ENCODE measurements around the gene PLEKHG7.
"Not testable (repeated sequence)": the region's sequence is repeated elsewhere in the genome, so short reads cannot be mapped to it uniquely, and the experiment has no call there.

The PLEKHG7 gene

DNA sequence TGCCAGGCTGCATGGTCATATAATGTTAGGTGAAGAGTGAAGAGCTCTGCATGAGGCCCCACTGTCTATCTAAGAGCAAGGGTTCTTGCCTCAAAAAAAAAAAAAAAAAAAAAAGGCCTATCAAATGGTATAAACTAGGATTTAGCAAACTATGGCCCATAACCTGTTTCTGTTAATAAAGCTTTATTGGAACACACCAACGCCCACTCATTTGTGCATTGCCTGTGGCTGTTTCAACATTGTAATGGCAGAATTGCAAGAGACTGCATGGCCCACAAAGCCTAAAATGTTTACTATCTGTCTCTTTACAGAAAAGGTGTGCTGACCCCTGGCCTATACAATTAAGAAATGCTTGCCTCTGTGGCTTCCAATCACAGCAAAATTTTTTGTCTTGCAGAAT, 12.8 kb downstream of the PLEKHG7 start:
- DNase-seq: no peak

DNA sequence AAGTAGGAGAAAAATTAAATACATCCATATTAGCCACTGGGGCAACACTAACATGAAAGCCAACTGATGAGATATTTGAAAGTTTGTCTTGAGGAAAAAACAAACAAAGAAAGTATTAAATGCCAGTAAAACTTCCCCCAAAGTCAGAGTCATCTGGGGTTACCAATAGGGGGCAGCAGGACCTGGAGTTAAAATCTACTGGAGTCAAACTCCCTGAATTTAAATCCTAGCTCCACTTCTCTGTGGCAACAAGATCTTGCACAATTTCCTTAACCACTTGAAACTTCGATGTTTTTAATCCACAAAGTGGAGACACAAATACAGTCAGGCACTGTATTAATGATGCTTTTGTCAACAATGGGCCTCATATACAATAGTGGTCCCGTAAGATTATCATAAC, 14.4 kb downstream of the PLEKHG7 start:
- DNase-seq: no peak

DNA sequence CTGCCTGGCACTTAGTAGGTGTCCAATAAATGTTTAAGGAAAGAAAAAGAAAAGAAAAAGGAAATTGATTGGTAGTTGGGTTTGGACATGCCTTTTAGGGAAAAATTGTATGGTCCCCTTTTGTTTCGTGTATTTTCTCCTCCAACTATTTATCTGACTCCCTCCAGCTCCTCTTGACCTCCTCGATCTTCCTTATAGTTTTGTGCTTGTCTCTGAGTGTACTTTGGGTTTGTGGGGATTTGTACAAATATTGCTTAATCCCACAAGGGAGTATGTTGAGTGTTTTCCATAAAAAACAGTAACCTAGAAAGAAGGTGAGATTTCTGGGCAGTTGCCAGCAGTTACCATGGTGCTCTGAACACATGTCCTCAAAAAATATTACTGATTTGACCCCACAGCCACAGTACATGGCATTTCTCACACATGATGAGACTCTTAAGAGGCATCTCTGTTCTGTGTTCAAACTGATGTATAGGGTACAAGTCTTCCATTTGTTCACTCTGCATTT, 15.7 kb downstream of the PLEKHG7 start:
- DNase-seq: no peak

DNA sequence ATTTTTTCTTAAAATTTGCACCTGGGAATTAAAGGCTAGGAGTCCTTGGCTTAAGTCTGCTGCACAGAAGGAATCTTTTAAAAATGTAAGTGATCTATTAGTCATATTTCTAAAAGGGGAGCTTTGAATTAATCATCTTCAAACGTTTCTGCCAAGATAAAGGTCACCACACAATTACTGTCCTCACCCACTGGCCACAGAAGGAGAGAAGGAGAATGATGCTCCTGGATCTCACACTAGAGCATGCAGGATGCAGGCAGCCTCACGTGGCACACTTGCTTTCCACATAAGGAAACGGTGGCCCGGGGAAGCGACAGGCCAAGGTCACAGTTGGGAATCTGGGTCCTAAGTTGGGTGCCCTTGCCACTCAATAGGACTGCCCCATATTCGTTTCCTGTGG, 16.9 kb downstream of the PLEKHG7 start:
- no peak for DNase-seq

DNA sequence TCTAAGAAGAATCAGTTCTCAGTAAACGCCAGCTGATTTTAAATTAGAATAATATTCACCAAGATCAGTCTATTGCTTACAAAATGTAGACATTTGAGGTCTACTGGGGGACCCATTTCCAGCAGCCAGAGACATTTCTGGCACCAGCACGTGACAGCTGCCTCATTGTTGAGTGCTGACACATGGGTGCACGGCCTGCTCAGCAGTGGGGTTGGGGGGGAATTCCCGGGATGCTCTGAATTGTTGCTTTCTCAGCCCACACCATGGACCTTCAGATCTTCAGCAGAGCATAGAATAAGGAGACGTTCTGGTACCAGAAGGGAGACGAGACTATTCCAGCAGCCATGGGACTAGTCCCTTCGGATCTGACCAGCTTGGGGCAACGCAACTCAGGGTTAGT, 18.3 kb downstream of the PLEKHG7 start:
- DNase-seq: no peak

DNA sequence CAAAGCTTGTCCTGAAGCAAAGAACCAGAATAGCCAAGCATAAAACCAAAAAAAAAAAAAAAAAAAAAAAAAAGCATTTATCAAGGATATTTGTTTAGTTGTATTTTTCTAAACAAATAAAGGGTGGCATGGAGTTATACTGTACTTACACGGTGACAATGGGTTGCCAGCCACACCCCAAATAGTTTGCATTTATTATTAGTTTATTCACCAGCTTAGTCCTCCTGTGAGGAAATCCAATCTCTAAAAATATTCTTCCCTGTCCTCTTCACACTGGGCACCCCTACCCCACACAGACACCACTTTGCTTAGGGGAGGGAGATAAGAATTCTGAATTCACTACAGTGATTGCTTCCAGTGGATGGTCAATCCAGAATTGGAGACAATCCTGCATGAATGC, 18.9 kb downstream of the PLEKHG7 start:
- DNase-seq: no peak

DNA sequence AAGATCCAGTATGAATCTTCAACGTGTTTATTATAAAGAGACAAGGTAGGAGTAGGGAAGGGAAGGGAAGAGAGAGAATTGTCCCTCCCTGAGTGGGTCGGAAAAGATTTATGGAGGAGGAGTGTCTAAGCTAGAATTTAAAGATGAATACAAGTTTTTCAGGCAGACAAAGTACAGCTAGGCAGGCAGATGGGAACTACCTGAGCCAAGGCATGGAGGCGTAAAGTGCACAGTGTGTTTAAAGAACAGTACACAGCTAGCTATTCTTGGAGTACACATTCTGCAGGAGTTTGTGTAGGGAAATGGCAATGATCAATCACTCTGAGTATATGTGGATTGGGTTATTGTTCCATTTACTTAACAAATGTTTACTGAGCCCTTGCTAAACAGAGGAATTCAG, 20.1 kb downstream of the PLEKHG7 start:
- DNase-seq: no peak

DNA sequence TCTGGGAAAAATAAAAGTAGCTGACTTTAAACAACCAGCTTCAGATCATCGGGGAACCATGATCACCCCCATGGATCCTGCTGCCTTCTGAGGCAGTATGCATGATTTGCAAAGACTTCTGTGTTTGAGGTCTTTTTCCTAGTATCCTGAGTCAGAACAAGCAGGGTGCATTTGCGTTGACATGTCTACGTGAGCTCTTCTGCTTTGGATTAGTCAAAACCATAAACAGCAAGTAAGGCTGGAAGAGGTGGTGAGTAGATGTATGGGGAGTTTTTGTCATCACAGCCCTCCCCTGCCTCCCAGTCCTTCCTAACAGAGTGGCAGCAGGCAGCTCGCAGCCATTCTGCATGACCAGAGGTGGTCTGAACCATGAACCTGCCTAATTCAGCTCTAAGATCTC, 24.1 kb downstream of the PLEKHG7 start:
- no peak for DNase-seq

DNA sequence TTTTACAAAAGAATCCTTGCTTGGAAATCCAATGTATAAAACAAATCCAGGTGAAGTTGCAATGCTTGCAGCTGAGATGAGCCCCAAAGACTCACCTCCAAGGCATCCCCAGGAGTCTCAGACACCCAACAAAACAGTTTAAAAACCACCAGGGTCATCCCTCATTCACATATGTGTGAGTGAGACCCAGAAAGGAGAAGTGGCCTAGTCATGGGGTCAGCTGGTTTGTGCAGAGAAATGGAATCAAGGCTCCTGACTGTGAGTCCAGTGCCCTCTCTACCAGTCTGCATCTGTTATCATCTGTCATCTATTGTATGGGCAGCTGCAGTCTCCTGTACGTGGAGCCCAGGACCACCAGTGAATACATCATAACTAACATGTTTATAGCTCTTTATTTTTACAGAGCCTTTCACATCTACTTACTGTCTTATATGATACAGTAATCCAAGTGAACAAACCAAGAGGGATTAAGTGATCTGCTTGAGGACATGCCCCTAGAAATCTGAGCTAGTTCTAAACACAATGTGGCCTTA, 27.1 kb downstream of the PLEKHG7 start:
- no peak for DNase-seq

DNA sequence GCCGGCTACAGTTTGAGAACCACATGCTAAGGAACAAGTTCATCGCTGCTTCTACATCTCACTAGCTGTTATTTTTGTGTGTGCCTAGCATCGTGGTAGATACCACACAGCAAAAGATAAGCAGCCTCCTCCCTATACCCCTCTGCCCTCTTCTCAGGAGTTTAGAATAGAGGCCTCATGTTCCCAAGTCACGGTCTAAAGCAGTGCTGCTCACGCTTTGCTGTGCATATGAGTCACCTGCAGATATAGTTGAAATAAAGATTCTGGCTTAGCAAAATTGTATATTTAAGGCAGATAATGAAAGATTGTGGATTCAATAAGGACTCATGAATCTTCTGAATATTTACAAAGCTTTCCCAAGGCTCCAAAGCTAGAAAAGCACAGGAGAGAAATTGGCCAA, 28.0 kb downstream of the PLEKHG7 start:
- DNase-seq: no peak

DNA sequence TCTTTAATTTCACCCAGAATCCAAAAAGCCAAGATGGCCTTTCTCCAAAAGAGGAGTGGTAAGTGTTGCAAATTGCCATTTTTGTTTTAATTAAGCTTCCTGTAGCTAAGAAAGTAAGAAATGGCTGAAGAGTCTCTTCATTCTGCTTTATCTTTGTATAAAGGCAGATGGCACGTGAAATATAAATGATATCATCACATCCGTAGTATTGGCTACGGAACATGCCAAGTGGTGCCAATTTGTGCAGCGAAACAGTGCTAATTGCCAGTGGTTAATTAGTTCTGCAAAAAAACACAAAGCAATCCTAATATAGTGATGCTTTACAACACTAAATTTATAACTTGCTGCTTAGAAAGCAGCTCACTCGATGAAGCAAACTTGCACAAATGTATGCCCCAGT, 29.4 kb downstream of the PLEKHG7 start:
- DNase-seq: no peak

DNA sequence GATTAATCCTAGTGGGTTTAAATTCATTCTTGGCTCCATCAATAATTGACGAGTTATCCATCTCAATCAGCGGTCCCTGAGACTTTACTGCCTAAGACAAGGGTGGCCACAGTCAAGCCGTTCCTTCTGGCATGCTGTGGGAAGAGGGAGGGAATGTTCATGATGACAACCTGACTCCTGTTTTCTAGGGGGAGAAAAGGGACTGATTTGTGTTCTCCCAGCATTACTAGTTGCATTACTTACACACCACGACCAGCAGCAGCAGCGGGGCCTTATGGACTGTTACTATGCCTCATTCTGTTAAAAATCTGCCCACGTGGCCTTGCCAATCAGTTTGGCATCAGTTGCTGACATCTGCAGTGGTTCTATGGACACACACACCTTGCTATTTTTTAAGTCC, 29.9 kb downstream of the PLEKHG7 start:
- no peak for DNase-seq

DNA sequence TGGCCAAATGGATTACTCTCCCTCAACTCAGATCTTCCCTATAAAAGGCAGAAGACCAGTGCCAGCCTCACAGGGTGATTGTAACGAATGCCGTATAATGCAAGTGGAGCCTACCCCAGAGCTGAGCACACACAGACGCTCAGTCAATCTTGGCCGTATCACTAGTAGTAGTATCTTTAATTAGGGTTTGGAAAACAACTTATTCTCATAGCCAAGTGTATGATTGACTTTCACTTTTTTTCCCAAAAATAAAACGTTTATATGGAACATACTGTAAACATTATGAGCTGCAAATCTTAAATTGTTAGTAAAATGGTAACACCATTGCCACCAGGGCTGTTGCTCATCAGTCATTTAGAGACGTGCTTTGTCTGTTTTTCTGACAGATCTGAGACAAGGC, 30.4 kb downstream of the PLEKHG7 start:
- DNase-seq: no peak

DNA sequence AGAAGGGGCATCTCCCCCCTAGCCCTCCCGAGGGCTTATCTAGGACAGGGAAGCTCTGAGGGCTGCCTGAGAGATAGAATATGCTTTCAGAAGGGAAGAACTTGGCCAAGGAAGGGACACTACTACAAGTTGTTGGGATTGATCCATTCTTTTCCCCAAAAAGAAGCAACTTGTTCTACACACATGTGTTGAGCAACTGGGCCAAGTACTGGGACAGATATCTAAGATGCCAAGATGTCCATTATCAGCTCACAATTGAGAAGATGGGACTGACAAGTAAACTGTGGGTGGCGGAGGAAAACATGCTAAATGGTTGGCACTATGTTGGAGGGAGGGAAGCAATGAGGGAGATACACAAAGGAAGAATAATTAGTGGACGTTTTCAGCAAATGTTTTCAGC, 30.9 kb downstream of the PLEKHG7 start:
- DNase-seq: no peak

DNA sequence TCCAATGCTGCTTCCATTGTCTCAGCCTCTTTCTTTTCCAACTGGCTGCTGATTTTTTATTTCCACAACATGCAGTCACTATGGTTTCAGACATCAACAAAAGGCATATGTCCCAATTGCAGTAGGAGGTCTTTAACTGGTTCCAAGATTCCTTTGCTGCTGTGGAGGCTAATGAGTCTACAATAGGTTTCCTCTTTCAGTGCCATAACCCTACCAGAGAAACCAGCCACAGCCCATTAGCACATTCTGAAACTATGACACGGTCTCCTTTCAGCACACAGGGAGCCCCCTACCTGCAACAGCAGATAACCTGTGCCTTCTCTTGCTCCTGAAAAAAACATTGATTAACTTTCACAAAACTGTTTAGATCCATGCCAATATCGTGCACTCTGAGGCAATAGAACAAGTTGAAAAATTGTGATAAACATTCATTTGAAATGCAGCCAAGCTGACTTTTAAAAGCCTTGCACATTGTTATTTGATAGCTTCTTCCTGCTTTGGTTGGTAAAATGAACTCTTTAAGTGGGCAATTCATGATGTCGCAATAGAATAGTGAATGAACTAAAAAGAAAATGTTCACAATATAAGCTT, 32.4 kb downstream of the PLEKHG7 start:
- no peak for DNase-seq

DNA sequence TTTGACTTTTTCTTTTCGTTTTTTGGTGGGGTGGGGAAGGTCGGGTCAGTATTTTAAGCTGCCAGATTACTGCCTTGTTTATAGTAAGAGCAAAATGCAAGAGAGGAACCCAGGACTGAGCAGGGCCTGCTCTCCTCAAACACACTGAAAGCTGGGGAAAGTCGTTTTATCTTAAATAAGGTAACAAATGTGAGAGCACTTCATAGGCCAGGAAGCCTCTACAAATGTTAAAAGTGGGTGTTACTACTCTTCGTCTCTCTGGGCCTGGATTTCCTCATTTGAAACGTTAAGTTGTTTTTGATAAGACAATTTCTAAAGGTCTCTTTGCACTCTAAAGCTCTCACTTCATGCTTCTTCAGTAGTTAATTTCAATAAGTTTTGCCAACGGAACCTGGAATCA, 33.8 kb downstream of the PLEKHG7 start:
- no peak for DNase-seq

DNA sequence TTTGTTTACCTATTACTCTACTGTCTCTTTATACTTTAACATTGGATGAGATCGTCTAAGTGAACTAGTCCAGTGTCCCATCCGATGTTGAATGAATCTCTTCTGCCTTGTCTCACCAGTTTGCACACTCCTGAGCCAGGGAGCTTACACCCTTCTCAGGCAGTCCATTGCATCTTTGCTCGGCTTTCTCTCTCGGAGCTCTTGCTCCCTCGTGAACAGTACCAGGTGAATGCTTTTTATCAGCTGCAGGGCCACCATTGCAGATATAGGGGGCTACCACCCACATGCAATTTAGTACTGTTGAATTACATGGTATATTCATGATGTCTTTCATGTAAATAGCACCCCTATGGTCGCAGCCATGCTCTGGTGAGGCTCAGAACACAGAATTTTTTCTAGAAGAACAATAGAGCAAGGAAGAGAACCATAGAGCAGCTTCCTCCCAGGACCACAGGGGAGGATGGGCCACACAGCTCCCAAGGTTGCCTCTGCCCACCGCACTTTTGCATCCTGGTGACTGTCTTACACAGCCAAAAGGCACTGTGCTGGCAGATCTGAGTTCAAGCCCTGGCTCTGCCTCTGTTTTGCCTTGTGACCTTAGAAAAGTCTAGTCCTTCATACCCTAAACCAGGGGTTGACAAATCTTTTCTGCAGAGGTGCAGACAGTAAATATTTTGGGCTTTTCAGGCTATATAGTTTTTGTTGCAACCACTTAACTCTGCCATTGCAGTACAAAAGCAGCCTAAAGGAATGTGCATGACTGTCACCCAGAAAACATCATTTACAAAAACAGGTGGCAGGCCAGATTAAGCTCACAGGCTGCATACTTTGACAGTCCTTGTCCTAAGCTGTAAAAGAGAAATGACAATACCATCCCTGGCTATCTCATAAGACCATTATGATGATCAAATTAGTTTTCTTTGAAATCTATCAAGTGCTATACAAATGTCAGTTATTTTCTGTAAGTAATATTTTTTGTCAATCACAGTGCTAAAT, 35.4 kb downstream of the PLEKHG7 start:
- DNase-seq: no peak

DNA sequence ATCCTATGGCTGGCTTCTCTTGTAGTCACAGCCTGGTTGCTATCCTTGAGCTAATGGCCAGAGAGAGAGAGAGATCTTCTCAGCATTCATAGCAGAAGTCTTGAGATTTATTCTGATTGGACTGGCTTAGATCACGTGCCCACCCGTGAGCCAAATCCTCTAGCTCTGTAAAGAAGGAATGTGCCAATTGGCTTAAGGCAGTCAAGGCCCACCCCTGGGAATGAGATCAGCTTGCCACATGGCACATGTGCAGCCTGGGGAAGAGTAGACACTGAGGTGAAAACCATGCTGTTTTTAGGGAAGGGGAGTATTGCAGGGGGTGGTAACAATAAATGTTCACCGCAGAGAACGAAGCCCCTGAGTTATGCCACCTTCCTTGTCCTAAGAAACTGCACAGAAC, 36.3 kb downstream of the PLEKHG7 start:
- no peak for DNase-seq

DNA sequence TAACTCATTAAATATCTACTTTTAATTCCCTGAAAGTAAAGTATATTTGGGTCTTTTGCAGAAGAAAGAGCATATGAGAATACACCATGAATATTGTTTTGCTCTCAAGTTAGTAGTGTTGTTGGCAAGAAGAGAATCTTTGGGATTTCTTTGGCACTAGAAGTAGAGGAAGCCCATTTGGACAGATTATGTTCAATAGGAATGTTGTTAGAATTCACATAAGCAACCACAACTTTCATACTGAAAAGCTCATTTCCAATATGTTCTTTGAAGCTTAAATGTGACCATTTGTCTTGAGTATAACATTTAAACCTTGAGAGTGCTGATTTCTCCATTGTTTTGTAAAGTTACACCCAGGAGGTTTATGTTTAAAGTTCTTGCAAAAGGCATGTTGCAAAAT, 37.6 kb downstream of the PLEKHG7 start:
- DNase-seq: no peak

DNA sequence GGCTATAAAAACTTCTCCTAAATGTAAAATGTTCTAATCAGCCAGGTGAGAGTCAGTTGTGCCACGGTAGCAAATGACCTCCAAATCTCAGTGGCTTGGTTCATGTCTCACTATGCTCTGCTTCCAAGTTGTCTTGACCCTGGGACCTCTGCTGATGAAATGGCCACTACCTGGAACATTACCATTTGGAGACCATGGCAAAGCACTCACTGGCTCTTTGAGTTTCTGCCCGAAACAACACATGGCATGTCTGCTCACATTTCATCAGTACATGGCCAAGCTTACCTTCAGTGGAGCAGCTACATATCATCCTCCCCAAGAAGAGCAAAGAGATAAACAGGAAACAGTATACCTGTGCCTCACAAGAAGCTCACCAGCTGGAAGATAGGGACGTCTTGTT, 40.2 kb downstream of the PLEKHG7 start:
- DNase-seq: no peak

DNA sequence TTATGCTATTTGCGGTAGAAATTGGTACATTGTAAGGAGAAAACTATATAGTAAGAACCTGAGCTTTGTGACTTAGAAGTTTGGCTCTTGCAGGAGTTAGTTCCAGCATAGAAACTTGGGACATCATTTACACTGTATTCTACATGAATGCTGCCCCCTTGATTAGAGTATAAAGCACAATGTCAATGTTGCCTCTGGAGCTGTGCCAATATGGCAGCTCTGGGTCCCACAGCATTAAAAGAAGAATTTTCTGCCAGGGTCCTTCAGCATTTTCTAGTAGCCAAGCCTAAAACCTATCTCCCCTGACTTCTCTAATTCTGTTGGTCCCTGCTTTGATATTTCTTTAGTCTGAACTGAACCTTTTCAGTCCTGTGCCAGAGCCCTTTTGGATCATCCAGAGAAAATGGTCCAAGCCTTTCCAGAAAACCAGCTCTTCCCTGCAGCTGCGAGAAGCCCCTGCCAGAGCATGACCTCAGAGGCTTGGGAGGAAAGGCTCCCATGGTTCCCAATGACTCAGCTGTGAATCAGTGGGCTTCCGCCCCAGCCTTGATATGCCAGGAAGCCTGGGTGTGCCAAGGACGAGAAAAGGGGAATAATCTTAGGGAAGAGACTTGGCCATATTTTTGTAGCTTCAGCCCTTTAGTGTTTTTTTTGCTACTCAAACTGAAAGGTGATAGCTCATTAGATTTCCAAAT, 43.2 kb downstream of the PLEKHG7 start:
- no peak for DNase-seq

DNA sequence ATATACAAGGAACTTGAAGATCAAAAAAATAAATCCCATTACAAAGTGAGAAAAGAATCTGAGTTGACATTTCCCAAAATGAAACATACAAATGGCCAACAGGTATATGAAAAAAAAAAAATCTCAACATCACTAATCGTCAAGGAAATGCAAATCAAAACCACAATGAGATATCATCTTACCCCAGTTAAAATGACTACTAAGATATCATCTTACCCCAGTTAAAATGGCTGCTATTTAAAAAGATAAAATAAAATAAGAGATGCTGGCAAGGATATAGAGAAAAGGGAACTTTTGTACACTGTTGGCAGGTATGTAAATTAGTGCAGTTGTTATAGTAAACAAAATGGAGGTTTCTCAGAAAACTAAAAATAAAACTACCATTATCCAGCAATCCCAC, 44.4 kb downstream of the PLEKHG7 start:
- DNase-seq: no peak

DNA sequence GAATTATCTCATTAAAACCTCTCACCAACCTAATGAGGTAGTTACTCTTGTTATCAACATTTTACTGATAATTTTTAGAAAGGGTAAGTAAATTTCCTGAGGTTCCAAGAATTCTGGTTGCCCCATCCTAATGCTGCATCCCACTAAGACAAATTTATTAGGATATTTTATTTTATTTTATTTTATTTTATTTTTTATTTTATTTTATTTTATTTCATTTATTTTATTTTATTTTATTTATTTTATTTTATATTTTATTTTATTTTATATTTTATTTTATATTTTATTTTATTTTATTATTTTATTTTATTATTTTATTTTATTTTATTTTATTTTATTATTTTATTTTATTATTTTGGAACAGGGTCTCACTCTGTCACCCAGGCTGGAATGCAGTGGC, 46.9 kb downstream of the PLEKHG7 start:
- DNase-seq: not testable (repeated sequence)
